DLD1 (cell line): ENCODE measurements around the gene ARFGAP1.

Experiments used
- in situ Hi-C: cut with HindIII; loops from 2 replicates; pipeline ENCODE4 v1.10.0; 2017; ENCODE audit warnings: low sequenced_read_pairs

ARFGAP1 gene

GRCh38 chr20:63276956-63277355, 4.3 kb downstream of the ARFGAP1 start:
- in situ Hi-C loops = loop anchor here (5.0 to 25.0 kb wide), 2 partner anchors 55 to 110 kb away; no protein-coding TSS in a partner anchor

GRCh38 chr20:63277466-63278272, 5.1 kb downstream of the ARFGAP1 start:
- in situ Hi-C loops = loop anchor here (5.0 to 25.0 kb wide), 2 partner anchors 55 to 110 kb away; no protein-coding TSS in a partner anchor

GRCh38 chr20:63278661-63279060, 6.0 kb downstream of the ARFGAP1 start:
- in situ Hi-C loops = loop anchor here (5.0 to 25.0 kb wide), 2 partner anchors 56 to 109 kb away; no protein-coding TSS in a partner anchor

- in situ Hi-C loops = loop anchor here (5.0 to 25.0 kb wide), 2 partner anchors 58 to 107 kb away; no protein-coding TSS in a partner anchor
These were observed 7.3 kb downstream of the ARFGAP1 start for GRCh38 chr20:63279931-63280330.

- in situ Hi-C loops = loop anchor here (25.0 kb wide), 1 partner anchor 107 kb away; no protein-coding TSS in a partner anchor
These were observed 7.8 kb downstream of the ARFGAP1 start for GRCh38 chr20:63280371-63280770.

- in situ Hi-C loops = loop anchor here (25.0 kb wide), 1 partner anchor 106 kb away; no protein-coding TSS in a partner anchor
These were observed 8.4 kb downstream of the ARFGAP1 start for GRCh38 chr20:63280929-63281545.

GRCh38 chr20:63281742-63282665, 9.4 kb downstream of the ARFGAP1 start:
- in situ Hi-C loops = loop anchor here (25.0 kb wide), 1 partner anchor 105 kb away; no protein-coding TSS in a partner anchor

GRCh38 chr20:63282946-63283345, 10.3 kb downstream of the ARFGAP1 start:
- in situ Hi-C loops = loop anchor here (25.0 kb wide), 1 partner anchor 104 kb away; no protein-coding TSS in a partner anchor

GRCh38 chr20:63283397-63284082, 10.9 kb downstream of the ARFGAP1 start:
- in situ Hi-C loops = loop anchor here (25.0 kb wide), 1 partner anchor 104 kb away; no protein-coding TSS in a partner anchor

GRCh38 chr20:63284083-63284440, 11.4 kb downstream of the ARFGAP1 start:
- in situ Hi-C loops = loop anchor here (25.0 kb wide), 1 partner anchor 103 kb away; no protein-coding TSS in a partner anchor

GRCh38 chr20:63284544-63284949, 11.9 kb downstream of the ARFGAP1 start:
- in situ Hi-C loops = loop anchor here (25.0 kb wide), 1 partner anchor 103 kb away; no protein-coding TSS in a partner anchor

GRCh38 chr20:63284981-63285524, 12.4 kb downstream of the ARFGAP1 start:
- in situ Hi-C loops = loop anchor here (25.0 kb wide), 1 partner anchor 102 kb away; no protein-coding TSS in a partner anchor

GRCh38 chr20:63285636-63286615, 13.3 kb downstream of the ARFGAP1 start:
- in situ Hi-C loops = loop anchor here (25.0 kb wide), 1 partner anchor 101 kb away; no protein-coding TSS in a partner anchor

GRCh38 chr20:63286781-63287696, 14.4 kb downstream of the ARFGAP1 start:
- in situ Hi-C loops = loop anchor here (25.0 kb wide), 1 partner anchor 100 kb away; no protein-coding TSS in a partner anchor

GRCh38 chr20:63287697-63288580, 15.3 kb downstream of the ARFGAP1 start:
- in situ Hi-C loops = loop anchor here (25.0 kb wide), 1 partner anchor 99 kb away; no protein-coding TSS in a partner anchor
